K562 (cell line): ENCODE results near the gene CDC42EP1. TPM values are rescaled to one million over a fixed set of nuclear protein-coding genes. Genes with fewer than 3 reads are reported as not detected.

Experiments
- BCL6 ChIP-seq: fragments of 250-450 bp; sonication (Bioruptor Pico); IDR thresholded peaks from 2 replicates; pipeline ENCODE4 v1.4.0; 2020
- CLOCK ChIP-seq: fragments of 250-450 bp; sonication (Bioruptor Pico); IDR thresholded peaks from 2 replicates; pipeline ENCODE4 v1.4.0; 2020; ENCODE audit warnings: mild to moderate bottlenecking, moderate library complexity, borderline replicate concordance
- E2F5 ChIP-seq: sonication (generic); formaldehyde crosslinking; IDR thresholded peaks from 2 replicates; pipeline ENCODE4 v1.8.0; 2022; ENCODE audit warnings: mild to moderate bottlenecking, missing genetic modification reagents
- E4F1 ChIP-seq: fragments of 250-450 bp; sonication (Bioruptor Pico); IDR thresholded peaks from 2 replicates; pipeline ENCODE4 v1.5.0; 2021; ENCODE audit warnings: mild to moderate bottlenecking, borderline replicate concordance
- GATAD2A ChIP-seq: fragments of 450-650 bp; IDR thresholded peaks from 2 replicates; pipeline ENCODE4 v1.6.1; 2017
- JUND ChIP-seq, 2 experiments: IDR thresholded peaks; 2 replicates in 1 of 2; 3 replicates in 1 of 2; pipeline ENCODE4 v1.6.1; 2011; ENCODE audit warnings: borderline replicate concordance in 2 of 2, low read depth in 2 of 2, low read length in 2 of 2, improper control_type of control experiment in 1 of 2, missing biosample characterization in 1 of 2, missing genetic modification characterization in 1 of 2, missing genetic modification reagents in 1 of 2
- L3MBTL2 ChIP-seq: fragments of 450-650 bp; IDR thresholded peaks from 2 replicates; pipeline ENCODE4 v1.6.1; 2016; ENCODE audit warnings: mild to moderate bottlenecking, moderate library complexity
- REST ChIP-seq, 2 experiments: fragments of 450-650 bp; formaldehyde crosslinking in 1 of 2; IDR thresholded peaks; 2 replicates each; pipeline versions ENCODE4 v1.4.0 to v1.6.1; 2014 to 2020; ENCODE audit warnings: mild to moderate bottlenecking in 2 of 2, borderline replicate concordance in 1 of 2, low read depth in 1 of 2
- RHOXF2B ChIP-seq: fragments of 250-450 bp; sonication (Bioruptor Pico); conservative IDR thresholded peaks from 2 replicates; pipeline ENCODE4 v1.5.1; 2021
- XRCC3 ChIP-seq: fragments of 450-650 bp; IDR thresholded peaks from 2 replicates; pipeline ENCODE4 v1.6.1; 2017; ENCODE audit warnings: mild to moderate bottlenecking, moderate library complexity
- ZNF146 ChIP-seq: IDR thresholded peaks from one replicate; pipeline ENCODE4 v1.6.1; 2018; ENCODE audit warnings: missing compliant biosample characterization; ENCODE audit not compliant: unreplicated experiment
- ZNF778 ChIP-seq: fragments of 450-650 bp; formaldehyde crosslinking; IDR thresholded peaks from 2 replicates; pipeline ENCODE4 v1.4.0; 2020; ENCODE audit warnings: mild to moderate bottlenecking, moderate library complexity
- polyA plus RNA-seq, 8 experiments: library from polyadenylated mRNA; depleted of rRNA in 4 of 8; stranded (reverse) in 5 of 8; unstranded in 3 of 8; fragments of >200 nt; fragmentation: Nextera tagmentation in 2 of 8; fragmentation: Illumina TruSeq in 1 of 8; extraction: Ambion mirVana in 2 of 8; extraction: Trizol in 1 of 8; gene quantifications; 2 replicates each; pipeline versions ENCODE4 v1.2.1 to v1.2.3, GENCODE V29; 2011 to 2014; ENCODE audit warnings: inconsistent platforms in 1 of 8, missing spikeins in 1 of 8
- total RNA-seq, 7 experiments: library from RNA; depleted of rRNA in 6 of 7; stranded (reverse); fragments of >200 nt in 6 of 7; fragmentation: Illumina TruSeq in 2 of 7; extraction: Trizol in 2 of 7; gene quantifications; 2 replicates each; pipeline versions ENCODE4 v1.2.1 to v1.2.3, GENCODE V29; 2011 to 2021; ENCODE audit warnings: low replicate concordance in 1 of 7

The CDC42EP1 gene
- total and polyA plus RNA-seq, 9 of the 15 experiments (the other 6 are each of a cell fraction or from before 2014, with no cell fraction given), result 0.67 to 70.2 (median 7.3) TPM

GRCh38 chr22:37538590-37539357 lies 21.5 kb upstream of the CDC42EP1 start (continued):
- peak; percentile 81 for TF ChIP-seq REST (IDR thresholded peaks at IDR 0.05; ENCODE audit: borderline replicate concordance)
- TF ChIP-seq REST (CRISPR knock-in tag; IDR thresholded peaks at IDR 0.05; ENCODE audit: low read depth), result no peak
- TF ChIP-seq E4F1 (CRISPR knock-in tag), result no peak
- TF ChIP-seq L3MBTL2, result no peak
- TF ChIP-seq ZNF146 (CRISPR knock-in tag), result no peak
- TF ChIP-seq ZNF778 (CRISPR knock-in tag), result no peak
- no peak for TF ChIP-seq CLOCK
- no peak for TF ChIP-seq GATAD2A
- TF ChIP-seq XRCC3, result no peak
- TF ChIP-seq E2F5 (CRISPR knock-in tag), result no peak
- no peak for TF ChIP-seq RHOXF2B
- TF ChIP-seq BCL6 (CRISPR knock-in tag), result no peak
- TF ChIP-seq JUND (IDR thresholded peaks at IDR 0.05; ENCODE audit: borderline replicate concordance, low read depth, low read length), result no peak
- no peak; the same call in 2 of the 3 replicates for TF ChIP-seq JUND (tag; IDR thresholded peaks at IDR 0.05; ENCODE audit: borderline replicate concordance, low read depth, low read length)
